Renal cortex interstitium (tissue), 15 donors: Measurements from ENCODE around the gene CHRM1. TPM values are rescaled to one million over a fixed set of nuclear protein-coding genes. Genes with fewer than 3 reads are reported as not detected.
"Not testable (repeated sequence)": the region's sequence is repeated elsewhere in the genome, so short reads cannot be mapped to it uniquely, and the experiment has no call there.

Experiments used
- DNase-seq, 11 donors: peaks; one replicate each; pipeline ENCODE4 v3.0.0-alpha.2; 2013; ENCODE audit warnings: low read depth in 9 of 11, low spot score in 4 of 11; ENCODE audit errors: extremely low read depth in 1 of 11
- long read RNA-seq, 16 experiments: transcript quantifications; one replicate each; lab custom pipeline, GENCODE V29; 2026
- polyA plus RNA-seq, 3 donors: library from polyadenylated mRNA; unstranded; fragments of 120-200 nt; gene quantifications; one replicate each; pipeline ENCODE4 v1.2.1, GENCODE V29; 2013; ENCODE audit not compliant: insufficient read length in 3 of 3

Gene CHRM1
- under 1 TPM in 2 of 3 donors, not detected in 1; 0.09 to 0.11 TPM for polyA plus RNA-seq
- long read RNA-seq, donor 1: 0 reads
- long read RNA-seq, donor 2: 0 reads
- long read RNA-seq, donor 3: 0 reads
- long read RNA-seq, donor 4: 0 reads
- long read RNA-seq, donor 5: 0 reads
- long read RNA-seq, donor 6: 0 reads
- long read RNA-seq, donor 7: 0 reads
- long read RNA-seq, donor 8: 0 reads
- long read RNA-seq, donor 9: 0 reads
- long read RNA-seq, donor 10: 0 reads
- long read RNA-seq, donor 11: 0 reads
- long read RNA-seq, donor 12: 0 reads
- long read RNA-seq, donor 13: 0 reads
- long read RNA-seq, donor 14: 0 reads
- long read RNA-seq, donor 15: 0 reads
- long read RNA-seq, donor 16: 0 reads

- no peak for DNase-seq
Measured at GRCh38 chr11:62921201-62921572, at the start of gene CHRM1. Gene CHRM1, minus strand, starts transcription at chr11:62921363. Its CDS starts 10,263 bp downstream, at chr11:62911100.

- no peak for DNase-seq
Measured at GRCh38 chr11:62965574-62965973, 44.4 kb upstream of the CHRM1 start.

- no peak for DNase-seq
Measured at GRCh38 chr11:62962391-62962790, 41.2 kb upstream of the CHRM1 start.

GRCh38 chr11:62961017-62961570 is 39.9 kb upstream of the CHRM1 start:
- DNase-seq: no peak

GRCh38 chr11:62959422-62959980 is 38.3 kb upstream of the CHRM1 start:
- no peak for DNase-seq

GRCh38 chr11:62958547-62959421 is 37.6 kb upstream of the CHRM1 start:
- peak; percentile 26 to 73 (median 54) for DNase-seq

- no peak for DNase-seq
Measured at GRCh38 chr11:62957147-62957546, 36.0 kb upstream of the CHRM1 start.

- no peak for DNase-seq
Measured at GRCh38 chr11:62954478-62954877, 33.3 kb upstream of the CHRM1 start.

- DNase-seq: no peak
Measured at GRCh38 chr11:62953811-62954210, 32.6 kb upstream of the CHRM1 start.

GRCh38 chr11:62948765-62949320 is 27.7 kb upstream of the CHRM1 start:
- DNase-seq: no peak

- DNase-seq: not testable (repeated sequence)
Measured at GRCh38 chr11:62945538-62945937, 24.4 kb upstream of the CHRM1 start.

GRCh38 chr11:62937528-62937927 is 16.4 kb upstream of the CHRM1 start:
- not testable (repeated sequence) for DNase-seq

- no peak for DNase-seq
Measured at GRCh38 chr11:62934496-62934785, 13.3 kb upstream of the CHRM1 start.

GRCh38 chr11:62933750-62934495 is 12.8 kb upstream of the CHRM1 start:
- DNase-seq: no peak

GRCh38 chr11:62933285-62933684 is 12.1 kb upstream of the CHRM1 start:
- DNase-seq: no peak

- DNase-seq: no peak
Measured at GRCh38 chr11:62931499-62932278, 10.5 kb upstream of the CHRM1 start.

- no peak for DNase-seq
Measured at GRCh38 chr11:62930666-62931065, 9.5 kb upstream of the CHRM1 start.

- DNase-seq: no peak
Measured at GRCh38 chr11:62930157-62930556, 9.0 kb upstream of the CHRM1 start.
